Astrocyte (in vitro differentiated cells and primary cell): ENCODE results near the gene SORL1. TPM values are rescaled to one million over a fixed set of nuclear protein-coding genes. Genes with fewer than 3 reads are reported as not detected.
A peak's percentile ranks its signal among the peaks of the same experiment; 100 is the strongest.

Experiments used
- DNase-seq: peaks from one replicate; pipeline ENCODE4 v3.0.0-alpha.2; 2010; ENCODE audit warnings: low read depth
- FAIRE-seq: peaks from 2 replicates; lab custom pipeline; 2011; peaks lifted over from hg19 to GRCh38; lab: Jason Lieb, UNC
- H2AFZ ChIP-seq: 2 replicates; pipeline ENCODE4 v1.6.0; 2012; ENCODE audit warnings: low read depth, low read length, inconsistent platforms
- H3K27ac ChIP-seq: 2 replicates; pipeline ENCODE4 v1.5.1; 2011; ENCODE audit warnings: low read depth, low read length, inconsistent platforms
- H3K27me3 ChIP-seq: 2 replicates; pipeline ENCODE4 v1.6.0; 2011; ENCODE audit warnings: low read length, inconsistent platforms; ENCODE audit not compliant: insufficient read depth
- H3K36me3 ChIP-seq: 2 replicates; pipeline ENCODE4 v1.5.1; 2011; ENCODE audit warnings: low read length, inconsistent platforms; ENCODE audit not compliant: insufficient read depth
- H3K4me1 ChIP-seq: 2 replicates; pipeline ENCODE4 v1.5.1; 2011; ENCODE audit warnings: low read length, inconsistent platforms; ENCODE audit not compliant: insufficient read depth
- H3K4me2 ChIP-seq: 2 replicates; pipeline ENCODE4 v1.6.0; 2012; ENCODE audit warnings: low read length, inconsistent platforms
- H3K4me3 ChIP-seq: 2 replicates; pipeline ENCODE4 v1.5.1; 2011; ENCODE audit warnings: low read depth, mild to moderate bottlenecking, low read length, inconsistent platforms; ENCODE audit not compliant: insufficient read depth
- H3K79me2 ChIP-seq: 2 replicates; pipeline ENCODE4 v1.6.0; 2012; ENCODE audit warnings: mild to moderate bottlenecking, low read length, inconsistent platforms; ENCODE audit not compliant: insufficient read depth
- H3K9ac ChIP-seq: 2 replicates; pipeline ENCODE4 v1.6.0; 2012; ENCODE audit warnings: mild to moderate bottlenecking, low read length, inconsistent platforms
- H3K9me3 ChIP-seq: 2 replicates; pipeline ENCODE4 v1.5.1; 2012; ENCODE audit warnings: low read depth, mild to moderate bottlenecking, low read length, inconsistent platforms; ENCODE audit not compliant: insufficient read depth
- H4K20me1 ChIP-seq: 2 replicates; pipeline ENCODE4 v1.6.0; 2012; ENCODE audit warnings: low read length, inconsistent platforms; ENCODE audit not compliant: insufficient read depth
- H3K27ac Mint-ChIP-seq: one replicate; pipeline ENCODE4 v1.8.0; 2021; ENCODE audit warnings: mild to moderate bottlenecking, mixed read lengths; ENCODE audit not compliant: unreplicated experiment
- H3K27me3 Mint-ChIP-seq: one replicate; pipeline ENCODE4 v1.8.0; 2021; ENCODE audit warnings: low read depth, mixed read lengths; ENCODE audit not compliant: unreplicated experiment
- H3K36me3 Mint-ChIP-seq: one replicate; pipeline ENCODE4 v1.8.0; 2021; ENCODE audit warnings: low read depth, mixed read lengths; ENCODE audit not compliant: unreplicated experiment
- H3K4me1 Mint-ChIP-seq: one replicate; pipeline ENCODE4 v1.8.0; 2021; ENCODE audit warnings: low read depth, mixed read lengths; ENCODE audit not compliant: unreplicated experiment
- H3K4me3 Mint-ChIP-seq: one replicate; pipeline ENCODE4 v1.8.0; 2021; ENCODE audit warnings: mild to moderate bottlenecking, moderate library complexity, mixed read lengths; ENCODE audit not compliant: unreplicated experiment
- H3K9me3 Mint-ChIP-seq: one replicate; pipeline ENCODE4 v1.8.0; 2021; ENCODE audit warnings: mild to moderate bottlenecking, mixed read lengths; ENCODE audit not compliant: unreplicated experiment
- EZH2 ChIP-seq: IDR thresholded peaks from 2 replicates; pipeline ENCODE4 v1.6.1; 2012; ENCODE audit warnings: mild to moderate bottlenecking, low read length, inconsistent platforms; ENCODE audit not compliant: insufficient read depth
- total RNA-seq: library from RNA; stranded (reverse); gene quantifications from 2 replicates; pipeline ENCODE4 v1.2.1, GENCODE V29; 2021
- TF ChIP-seq, protein P1 (sequence below): IDR thresholded peaks from 2 replicates; pipeline ENCODE4 v1.5.1; 2011; ENCODE audit warnings: low read depth, mild to moderate bottlenecking, inconsistent platforms, low read length, moderate library complexity; ENCODE audit not compliant: insufficient read depth

SORL1 gene
- total RNA-seq, 1 donor from 2014 or later = 4.1 TPM

DNA sequence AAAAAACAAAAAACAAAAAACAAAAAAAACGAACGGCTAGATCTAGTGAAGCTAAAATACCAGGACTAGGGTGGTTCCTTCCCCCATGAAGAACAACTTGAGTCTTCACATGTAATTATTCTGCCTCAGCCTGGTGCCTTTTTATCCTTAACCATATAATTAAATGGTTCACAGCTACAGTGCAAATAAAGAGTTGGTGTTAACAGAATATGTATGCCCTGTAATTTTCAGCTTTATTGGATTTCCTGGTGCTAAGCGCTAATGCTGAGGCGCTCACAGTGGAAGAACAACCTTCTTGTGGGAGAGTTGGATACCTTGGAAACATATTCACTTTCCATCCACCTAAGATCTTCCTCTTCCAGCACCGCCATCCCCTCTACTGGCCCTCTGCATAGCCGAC lies 159.1 kb downstream of the SORL1 start:
- Mint-ChIP-seq H3K4me3 (no peak overlapping the region), H3K27me3 (no peaks in the 10 kb centered on the region), H3K27ac (no peak overlapping the region), H3K4me1 (peaks cover 23% of the 10 kb centered on the region), H3K9me3 (peaks cover 11% of the 10 kb centered on the region), H3K36me3 (peaks cover 18% of the 10 kb centered on the region)
- no peak for TF ChIP-seq EZH2
- TF ChIP-seq, protein P1, sequence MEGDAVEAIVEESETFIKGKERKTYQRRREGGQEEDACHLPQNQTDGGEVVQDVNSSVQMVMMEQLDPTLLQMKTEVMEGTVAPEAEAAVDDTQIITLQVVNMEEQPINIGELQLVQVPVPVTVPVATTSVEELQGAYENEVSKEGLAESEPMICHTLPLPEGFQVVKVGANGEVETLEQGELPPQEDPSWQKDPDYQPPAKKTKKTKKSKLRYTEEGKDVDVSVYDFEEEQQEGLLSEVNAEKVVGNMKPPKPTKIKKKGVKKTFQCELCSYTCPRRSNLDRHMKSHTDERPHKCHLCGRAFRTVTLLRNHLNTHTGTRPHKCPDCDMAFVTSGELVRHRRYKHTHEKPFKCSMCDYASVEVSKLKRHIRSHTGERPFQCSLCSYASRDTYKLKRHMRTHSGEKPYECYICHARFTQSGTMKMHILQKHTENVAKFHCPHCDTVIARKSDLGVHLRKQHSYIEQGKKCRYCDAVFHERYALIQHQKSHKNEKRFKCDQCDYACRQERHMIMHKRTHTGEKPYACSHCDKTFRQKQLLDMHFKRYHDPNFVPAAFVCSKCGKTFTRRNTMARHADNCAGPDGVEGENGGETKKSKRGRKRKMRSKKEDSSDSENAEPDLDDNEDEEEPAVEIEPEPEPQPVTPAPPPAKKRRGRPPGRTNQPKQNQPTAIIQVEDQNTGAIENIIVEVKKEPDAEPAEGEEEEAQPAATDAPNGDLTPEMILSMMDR = no peak
- Histone ChIP-seq H3K36me3 (no peaks in the 10 kb centered on the region), H3K9ac (no peak overlapping the region), H3K27ac (no peak overlapping the region), H3K79me2 (no peaks in the 10 kb centered on the region), H4K20me1 (no peaks in the 10 kb centered on the region), H2AFZ (no peak overlapping the region), H3K4me2 (no peak overlapping the region), H3K9me3 (no peaks in the 10 kb centered on the region), H3K4me3 (no peak overlapping the region), H3K4me1 (no peaks in the 10 kb centered on the region), H3K27me3 (peaks cover 15% of the 10 kb centered on the region)
- DNase-seq = no peak
- no peak for FAIRE-seq

DNA sequence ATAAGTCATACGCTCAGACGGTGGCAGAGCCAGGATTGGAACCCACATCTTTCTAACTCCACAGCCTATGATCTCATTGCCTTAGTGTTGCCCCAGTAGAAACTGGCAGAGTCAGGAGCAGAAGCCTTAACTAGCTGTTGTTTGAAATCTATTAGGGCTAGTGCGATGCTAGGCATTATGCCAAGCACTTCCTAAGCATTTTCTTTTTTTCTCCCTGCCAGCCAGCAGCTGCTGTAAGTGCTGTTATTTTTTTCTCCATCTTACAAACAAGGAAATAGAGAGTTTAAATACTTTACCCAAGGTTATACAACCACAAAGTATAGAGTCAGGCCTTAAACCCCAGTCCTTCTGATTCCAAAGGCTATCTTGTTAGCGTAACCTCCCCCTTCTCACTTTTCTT lies 161.6 kb downstream of the SORL1 start:
- Mint-ChIP-seq H3K27ac (no peak overlapping the region), H3K4me1 (peaks cover 23% of the 10 kb centered on the region), H3K4me3 (no peak overlapping the region), H3K36me3 (peaks cover 17% of the 10 kb centered on the region), H3K27me3 (no peaks in the 10 kb centered on the region), H3K9me3 (peaks cover 9% of the 10 kb centered on the region)
- FAIRE-seq = no peak
- no peaks in the 10 kb centered on the region for H3K4me1 ChIP-seq
- H3K4me3 ChIP-seq = no peak overlapping the region
- no peaks in the 10 kb centered on the region for H4K20me1 ChIP-seq
- H3K36me3 ChIP-seq = no peaks in the 10 kb centered on the region
- peaks cover 15% of the 10 kb centered on the region for H3K27me3 ChIP-seq
- no peak overlapping the region for H3K4me2 ChIP-seq
- no peak overlapping the region for H2AFZ ChIP-seq
- no peaks in the 10 kb centered on the region for H3K9me3 ChIP-seq
- H3K27ac ChIP-seq = no peak overlapping the region
- TF ChIP-seq, protein P1 = no peak
- no peak for TF ChIP-seq EZH2
- H3K9ac ChIP-seq = no peak overlapping the region
- H3K79me2 ChIP-seq = no peaks in the 10 kb centered on the region
- DNase-seq = no peak

DNA sequence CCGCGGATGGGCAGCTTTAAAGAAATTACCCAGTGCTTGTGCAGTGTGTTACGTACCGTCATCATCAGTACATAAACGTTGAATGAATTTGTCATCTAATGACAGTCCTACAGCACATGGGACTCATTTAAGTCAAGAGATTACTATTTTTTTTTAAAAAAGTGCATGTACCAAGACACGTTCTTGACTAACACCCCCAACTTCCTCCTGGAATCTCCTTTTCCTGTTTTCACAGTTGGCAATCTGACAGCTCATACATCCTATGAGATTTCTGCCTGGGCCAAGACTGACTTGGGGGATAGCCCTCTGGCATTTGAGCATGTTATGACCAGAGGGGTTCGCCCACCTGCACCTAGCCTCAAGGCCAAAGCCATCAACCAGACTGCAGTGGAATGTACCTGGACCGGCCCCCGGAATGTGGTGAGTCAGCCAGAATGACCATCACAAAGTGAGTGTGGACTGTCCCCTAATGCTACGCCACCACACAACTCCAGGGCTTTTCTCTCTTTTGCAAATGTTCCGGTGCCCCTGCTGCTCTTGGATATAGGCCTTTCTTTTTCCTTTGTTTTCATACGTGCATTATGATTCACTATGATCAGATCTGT lies 162.6 kb downstream of the SORL1 start:
- Histone ChIP-seq H3K27ac (no peak overlapping the region), H3K79me2 (no peaks in the 10 kb centered on the region), H3K4me2 (peak overlapping the region; percentile 48), H3K4me3 (no peak overlapping the region), H3K9ac (no peak overlapping the region), H4K20me1 (no peaks in the 10 kb centered on the region), H3K4me1 (no peaks in the 10 kb centered on the region), H3K27me3 (peaks cover 13% of the 10 kb centered on the region), H2AFZ (peak overlapping the region; percentile 5), H3K9me3 (no peaks in the 10 kb centered on the region), H3K36me3 (no peaks in the 10 kb centered on the region)
- Mint-ChIP-seq H3K36me3 (peaks cover 9% of the 10 kb centered on the region), H3K27ac (peak overlapping the region; percentile 14), H3K4me1 (peaks cover 23% of the 10 kb centered on the region), H3K9me3 (peaks cover 7% of the 10 kb centered on the region), H3K27me3 (no peaks in the 10 kb centered on the region), H3K4me3 (no peak overlapping the region)
- TF ChIP-seq EZH2 = no peak
- TF ChIP-seq, protein P1 = no peak
- DNase-seq (no peak), FAIRE-seq (no peak)
